Activated CD8-positive, alpha-beta memory T cell treated with anti-CD3 and anti-CD28 coated beads for 48 hours (primary cell): ENCODE measurements around the gene PTCH2.

ENCODE experiments used
- DNase-seq, 3 experiments: peaks; one replicate each; pipeline ENCODE4 v3.0.0-alpha.2; 2020; ENCODE audit warnings: low read depth in 2 of 3, low spot score in 2 of 3

The PTCH2 gene

DNA sequence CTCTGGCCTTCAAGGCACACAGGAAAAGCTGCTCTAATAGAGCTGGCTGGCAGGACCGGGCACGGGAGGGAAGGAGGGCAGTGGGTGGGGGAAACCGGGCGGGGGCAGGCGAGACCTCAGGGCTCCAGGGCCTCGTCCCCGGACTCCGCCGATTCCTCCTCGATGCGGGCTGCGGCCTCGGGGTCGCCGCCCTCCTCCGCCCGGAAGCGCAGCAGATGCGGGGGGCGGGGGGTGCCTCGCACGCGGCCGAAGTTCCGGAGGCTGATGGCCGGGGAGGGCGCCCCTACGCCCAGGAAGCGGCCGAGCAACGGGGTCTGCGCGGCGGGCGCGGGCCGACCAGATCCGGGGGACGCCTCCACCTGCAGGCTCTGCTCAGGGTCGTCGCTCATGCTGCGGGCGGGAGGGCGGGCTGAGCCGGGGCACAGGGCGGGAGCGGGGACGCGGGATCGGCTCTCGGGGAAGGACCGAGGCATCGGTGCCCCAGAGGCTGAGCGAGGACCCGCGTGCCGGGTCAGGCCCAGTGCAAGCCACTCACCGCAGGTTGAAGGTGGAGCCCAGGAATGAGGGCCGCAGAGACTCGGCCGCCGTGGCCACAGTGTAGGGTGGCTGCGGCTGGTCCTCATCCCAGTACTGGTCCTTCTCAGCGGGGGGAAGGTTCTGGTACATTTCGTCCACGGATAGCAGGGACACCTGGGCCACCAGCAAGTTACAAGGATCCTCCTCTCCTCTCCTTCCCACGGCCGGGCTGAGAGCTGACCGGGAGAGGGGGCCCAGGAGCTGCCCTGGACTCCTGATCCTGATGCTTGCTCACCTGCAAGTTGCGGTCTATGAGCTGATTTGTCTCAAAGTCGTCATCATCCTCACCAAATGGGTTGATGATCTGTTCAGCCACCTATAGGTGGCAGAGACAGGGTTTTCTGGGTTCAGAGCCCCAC lies 58.7 kb downstream of the PTCH2 start:
- DNase-seq, result no peak

GRCh38 chr1:44783697-44784093 lies 59.4 kb downstream of the PTCH2 start:
- no peak for DNase-seq

GRCh38 chr1:44780583-44781121 lies 62.4 kb downstream of the PTCH2 start:
- DNase-seq, result no peak

DNA sequence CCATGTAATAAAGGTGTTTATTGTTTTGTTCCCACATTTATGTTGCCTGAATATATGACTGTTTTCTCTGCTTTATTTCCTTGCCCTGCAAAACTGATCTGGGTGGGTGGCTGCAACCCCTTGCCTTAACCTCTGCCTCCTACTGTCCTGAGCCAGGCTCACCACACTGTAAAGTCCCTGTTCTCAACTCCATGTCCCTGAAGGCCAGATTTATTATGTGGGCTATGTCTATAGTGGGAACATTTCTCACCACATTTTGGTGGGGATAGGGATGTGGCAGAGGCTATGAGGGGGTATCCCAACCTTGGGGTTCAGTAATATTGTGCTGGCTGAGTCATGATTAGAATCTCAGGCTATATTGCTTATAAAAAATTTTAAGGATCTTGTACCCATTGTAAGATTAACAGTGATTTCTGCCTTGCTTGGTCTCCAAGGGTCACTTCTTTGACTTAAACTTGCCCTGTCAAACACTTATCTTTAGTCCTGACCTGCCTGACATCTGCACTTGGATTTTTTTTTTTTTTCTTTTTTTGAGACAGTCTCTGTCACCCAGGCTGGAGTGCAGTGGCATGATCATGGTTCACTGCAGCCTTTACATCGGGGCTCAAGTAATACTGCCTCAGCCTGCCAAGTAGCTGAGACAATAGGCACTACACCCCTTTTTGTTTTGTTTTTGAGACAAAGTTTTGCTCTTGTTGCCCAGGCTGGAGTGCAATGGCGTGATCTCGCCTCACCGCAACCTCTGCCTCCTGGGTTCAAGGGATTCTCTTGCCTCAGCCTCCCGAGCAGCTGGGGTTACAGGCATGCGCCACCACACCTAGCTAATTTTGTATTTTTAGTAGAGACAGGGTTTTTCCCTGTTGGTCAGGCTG lies 64.1 kb downstream of the PTCH2 start:
- DNase-seq, result no peak

DNA sequence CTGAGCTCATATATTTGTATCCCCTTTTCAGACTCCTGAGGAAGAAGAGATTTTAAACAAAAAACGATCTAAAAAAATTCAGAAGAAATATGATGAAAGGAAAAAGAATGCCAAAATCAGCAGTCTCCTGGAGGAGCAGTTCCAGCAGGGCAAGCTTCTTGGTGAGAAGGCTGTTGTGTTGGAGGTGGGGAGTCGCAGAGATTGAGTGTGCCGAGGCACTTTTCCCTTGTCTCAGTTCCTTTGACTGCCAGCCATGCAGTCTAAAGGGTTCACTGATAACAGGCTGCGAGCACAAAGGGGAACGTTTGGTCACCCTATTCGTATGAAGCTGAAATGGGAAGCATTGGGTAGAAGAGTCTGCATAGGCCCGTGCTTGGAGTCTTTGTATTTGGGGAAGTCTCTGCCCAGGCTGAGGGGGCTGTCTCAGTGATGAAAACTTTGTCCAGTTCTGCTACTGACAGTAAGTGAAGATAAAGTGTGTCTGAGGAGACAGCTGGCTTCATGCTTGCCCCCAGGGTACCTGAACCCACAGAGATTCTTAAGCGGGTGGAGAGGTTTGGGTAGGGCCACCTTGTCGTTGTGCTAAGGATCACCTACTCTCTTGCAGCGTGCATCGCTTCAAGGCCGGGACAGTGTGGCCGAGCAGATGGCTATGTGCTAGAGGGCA lies 65.0 kb downstream of the PTCH2 start:
- DNase-seq, result no peak

GRCh38 chr1:44777547-44777946 lies 65.5 kb downstream of the PTCH2 start:
- DNase-seq, result no peak

- DNase-seq, result no peak
Measured at GRCh38 chr1:44776730-44777068, 66.4 kb downstream of the PTCH2 start.

DNA sequence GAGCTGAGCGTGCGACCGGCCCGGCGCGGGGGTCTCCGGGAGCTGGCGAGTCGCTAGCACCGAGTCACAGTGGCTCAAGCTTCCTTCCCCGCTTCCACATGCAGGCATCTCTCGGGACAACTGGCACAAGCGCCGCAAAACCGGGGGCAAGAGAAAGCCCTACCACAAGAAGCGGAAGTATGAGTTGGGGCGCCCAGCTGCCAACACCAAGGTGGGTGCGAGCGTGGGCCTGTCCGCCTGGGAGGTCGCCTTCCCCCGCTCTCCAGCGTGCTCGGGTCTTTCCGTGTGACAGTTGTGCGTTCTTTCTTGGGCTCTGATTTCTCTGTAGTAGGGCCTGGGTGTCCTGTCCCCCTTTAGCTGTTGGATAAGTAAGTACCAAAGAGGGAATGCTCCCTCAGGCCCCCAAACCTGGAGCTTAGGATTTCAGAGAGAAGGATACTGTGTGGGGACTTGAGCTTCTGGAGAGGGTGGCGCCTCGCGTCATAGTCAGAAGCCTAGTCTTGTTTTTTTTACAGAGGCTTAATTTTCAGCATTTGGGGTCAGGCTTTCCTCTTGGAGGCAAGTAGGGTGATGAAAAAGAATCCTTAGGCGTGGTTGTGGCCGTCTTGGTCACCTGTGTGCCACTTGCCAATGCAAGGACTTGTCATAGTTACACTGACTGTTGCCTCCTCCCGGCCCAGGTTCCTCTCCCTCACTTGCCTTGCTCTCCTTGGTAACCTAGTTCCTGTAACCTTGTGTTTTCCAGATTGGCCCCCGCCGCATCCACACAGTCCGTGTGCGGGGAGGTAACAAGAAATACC lies 66.9 kb downstream of the PTCH2 start:
- no peak for DNase-seq

- DNase-seq, result peak; percentile 74 to 87 (median 76)
Measured at GRCh38 chr1:44775078-44775929, 67.7 kb downstream of the PTCH2 start, which contains the start of gene RPS8. Gene RPS8 (plus strand): TSS chr1:44775540. CDS start chr1:44775597, 57 bp downstream.
